Measurements from ENCODE around the gene RMDN2.

GRCh38 chr2:38060236-38061018, 135.3 kb downstream of the RMDN2 start:
- TF ChIP-seq, protein P1, sequence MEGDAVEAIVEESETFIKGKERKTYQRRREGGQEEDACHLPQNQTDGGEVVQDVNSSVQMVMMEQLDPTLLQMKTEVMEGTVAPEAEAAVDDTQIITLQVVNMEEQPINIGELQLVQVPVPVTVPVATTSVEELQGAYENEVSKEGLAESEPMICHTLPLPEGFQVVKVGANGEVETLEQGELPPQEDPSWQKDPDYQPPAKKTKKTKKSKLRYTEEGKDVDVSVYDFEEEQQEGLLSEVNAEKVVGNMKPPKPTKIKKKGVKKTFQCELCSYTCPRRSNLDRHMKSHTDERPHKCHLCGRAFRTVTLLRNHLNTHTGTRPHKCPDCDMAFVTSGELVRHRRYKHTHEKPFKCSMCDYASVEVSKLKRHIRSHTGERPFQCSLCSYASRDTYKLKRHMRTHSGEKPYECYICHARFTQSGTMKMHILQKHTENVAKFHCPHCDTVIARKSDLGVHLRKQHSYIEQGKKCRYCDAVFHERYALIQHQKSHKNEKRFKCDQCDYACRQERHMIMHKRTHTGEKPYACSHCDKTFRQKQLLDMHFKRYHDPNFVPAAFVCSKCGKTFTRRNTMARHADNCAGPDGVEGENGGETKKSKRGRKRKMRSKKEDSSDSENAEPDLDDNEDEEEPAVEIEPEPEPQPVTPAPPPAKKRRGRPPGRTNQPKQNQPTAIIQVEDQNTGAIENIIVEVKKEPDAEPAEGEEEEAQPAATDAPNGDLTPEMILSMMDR (conservative IDR thresholded peaks at IDR 0.05; ENCODE audit: low read depth, low read length) = no peak
- TF ChIP-seq EZH2 (IDR thresholded peaks at IDR 0.05; ENCODE audit: borderline replicate concordance, low read depth, low read length, poor library complexity, severe bottlenecking) = no peak

Data from A673 (cell line).